ENCODE results near the gene EHBP1L1. TPM values are rescaled to one million over a fixed set of nuclear protein-coding genes. Genes with fewer than 3 reads are reported as not detected.
A peak's percentile ranks its signal among the peaks of the same experiment; 100 is the strongest.

EHBP1L1 gene
- 10 to 100 TPM; 53.4 to 61.0 TPM for total RNA-seq
- long read RNA-seq, partial matches to known transcripts: 1 of 4 reads
- long read RNA-seq, other reads (novel, unspliced or antisense): 2 of 4 reads

- intact Hi-C loops (cut with DNase I): loop anchor here in 1 of 2 donors (5.0 kb wide), 1 partner anchor 37 kb away; the partner anchor contains the start of gene MAP3K11
- ATAC-seq (peak; percentile 15 to 39), DNase-seq (peak; percentile 80)
Measured at GRCh38 chr11:65575568-65576231, at the start of gene EHBP1L1. Gene EHBP1L1 (plus strand): TSS chr11:65576053. CDS start chr11:65576303, 250 bp downstream.

GRCh38 chr11:65526744-65527143 is 49.1 kb upstream of the EHBP1L1 start:
- DNase-seq (no peak), ATAC-seq (no peak)
- intact Hi-C loops (cut with DNase I): no loop called here

- no peak for ATAC-seq
Measured at GRCh38 chr11:65528819-65529350, 47.0 kb upstream of the EHBP1L1 start.

GRCh38 chr11:65529475-65530156 is 46.2 kb upstream of the EHBP1L1 start:
- no peak for ATAC-seq
- no peak for DNase-seq
- intact Hi-C loops (cut with DNase I): no loop called here

More at GRCh38 chr11:65528819-65529350, 47.0 kb upstream of the EHBP1L1 start:
- intact Hi-C loops (cut with DNase I): no loop called here
- DNase-seq: no peak

- no peak for ATAC-seq
- intact Hi-C loops (cut with DNase I): no loop called here
- DNase-seq: no peak
Measured at GRCh38 chr11:65530157-65530496, 45.7 kb upstream of the EHBP1L1 start.

- intact Hi-C loops (cut with DNase I): no loop called here
- no peak for ATAC-seq
- DNase-seq: no peak
Measured at GRCh38 chr11:65532388-65533064, 43.3 kb upstream of the EHBP1L1 start.

- ATAC-seq: no peak
- intact Hi-C loops (cut with DNase I): no loop called here
- no peak for DNase-seq
Measured at GRCh38 chr11:65535102-65535501, 40.8 kb upstream of the EHBP1L1 start.

GRCh38 chr11:65536412-65537295 is 39.2 kb upstream of the EHBP1L1 start:
- intact Hi-C loops (cut with DNase I): no loop called here
- DNase-seq (no peak), ATAC-seq (no peak)

- intact Hi-C loops (cut with DNase I): no loop called here
- DNase-seq (no peak), ATAC-seq (no peak)
Measured at GRCh38 chr11:65537296-65537597, 38.6 kb upstream of the EHBP1L1 start.

GRCh38 chr11:65537620-65538231 is 38.1 kb upstream of the EHBP1L1 start:
- DNase-seq: no peak
- intact Hi-C loops (cut with DNase I): no loop called here
- ATAC-seq: no peak

GRCh38 chr11:65538232-65538914 is 37.5 kb upstream of the EHBP1L1 start:
- ATAC-seq: no peak
- no peak for DNase-seq

GRCh38 chr11:65538915-65539743 is 36.7 kb upstream of the EHBP1L1 start:
- intact Hi-C loops (cut with DNase I): no loop called here
- ATAC-seq: no peak

More at GRCh38 chr11:65538232-65538914, 37.5 kb upstream of the EHBP1L1 start:
- intact Hi-C loops (cut with DNase I): no loop called here

GRCh38 chr11:65539744-65540289 is 36.0 kb upstream of the EHBP1L1 start:
- intact Hi-C loops (cut with DNase I): loop anchor here (2.0 to 10.0 kb wide), 2 partner anchors 49 to 55 kb away; partner anchors contain the start of gene KCNK7 (in 1 of the 2)
- DNase-seq (no peak), ATAC-seq (peak; percentile 10 to 26)

More at GRCh38 chr11:65538915-65539743, 36.7 kb upstream of the EHBP1L1 start:
- DNase-seq: no peak

GRCh38 chr11:65540290-65541092 is 35.4 kb upstream of the EHBP1L1 start:
- intact Hi-C loops (cut with DNase I): loop anchor here (2.0 to 10.0 kb wide), 2 partner anchors 48 to 54 kb away; partner anchors contain the start of gene KCNK7 (in 1 of the 2)
- ATAC-seq: peak; percentile 92 to 93
- DNase-seq: peak; percentile 92

- no peak for ATAC-seq
Measured at GRCh38 chr11:65541093-65541982, 34.5 kb upstream of the EHBP1L1 start.

More at GRCh38 chr11:65541093-65541982, 34.5 kb upstream of the EHBP1L1 start:
- intact Hi-C loops (cut with DNase I): loop anchor here (2.0 to 10.0 kb wide), 2 partner anchors 47 to 53 kb away; partner anchors contain the start of gene KCNK7 (in 1 of the 2)
- DNase-seq: no peak
